ENCODE results near the gene XPC.
A peak's percentile ranks its signal among the peaks of the same experiment; 100 is the strongest.
"Not testable (repeated sequence)": the region's sequence is repeated elsewhere in the genome, so short reads cannot be mapped to it uniquely, and the experiment has no call there.

XPC gene

GRCh38 chr3:14123308-14124222 lies 54.8 kb downstream of the XPC start:
- no peak for DNase-seq (ENCODE audit: low read depth)
- TF ChIP-seq, protein P1, sequence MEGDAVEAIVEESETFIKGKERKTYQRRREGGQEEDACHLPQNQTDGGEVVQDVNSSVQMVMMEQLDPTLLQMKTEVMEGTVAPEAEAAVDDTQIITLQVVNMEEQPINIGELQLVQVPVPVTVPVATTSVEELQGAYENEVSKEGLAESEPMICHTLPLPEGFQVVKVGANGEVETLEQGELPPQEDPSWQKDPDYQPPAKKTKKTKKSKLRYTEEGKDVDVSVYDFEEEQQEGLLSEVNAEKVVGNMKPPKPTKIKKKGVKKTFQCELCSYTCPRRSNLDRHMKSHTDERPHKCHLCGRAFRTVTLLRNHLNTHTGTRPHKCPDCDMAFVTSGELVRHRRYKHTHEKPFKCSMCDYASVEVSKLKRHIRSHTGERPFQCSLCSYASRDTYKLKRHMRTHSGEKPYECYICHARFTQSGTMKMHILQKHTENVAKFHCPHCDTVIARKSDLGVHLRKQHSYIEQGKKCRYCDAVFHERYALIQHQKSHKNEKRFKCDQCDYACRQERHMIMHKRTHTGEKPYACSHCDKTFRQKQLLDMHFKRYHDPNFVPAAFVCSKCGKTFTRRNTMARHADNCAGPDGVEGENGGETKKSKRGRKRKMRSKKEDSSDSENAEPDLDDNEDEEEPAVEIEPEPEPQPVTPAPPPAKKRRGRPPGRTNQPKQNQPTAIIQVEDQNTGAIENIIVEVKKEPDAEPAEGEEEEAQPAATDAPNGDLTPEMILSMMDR (conservative IDR thresholded peaks at IDR 0.05; ENCODE audit: low read length): no peak
- peak overlapping the region; percentile 99 for H3K4me3 ChIP-seq (ENCODE audit: low read length)

DNA sequence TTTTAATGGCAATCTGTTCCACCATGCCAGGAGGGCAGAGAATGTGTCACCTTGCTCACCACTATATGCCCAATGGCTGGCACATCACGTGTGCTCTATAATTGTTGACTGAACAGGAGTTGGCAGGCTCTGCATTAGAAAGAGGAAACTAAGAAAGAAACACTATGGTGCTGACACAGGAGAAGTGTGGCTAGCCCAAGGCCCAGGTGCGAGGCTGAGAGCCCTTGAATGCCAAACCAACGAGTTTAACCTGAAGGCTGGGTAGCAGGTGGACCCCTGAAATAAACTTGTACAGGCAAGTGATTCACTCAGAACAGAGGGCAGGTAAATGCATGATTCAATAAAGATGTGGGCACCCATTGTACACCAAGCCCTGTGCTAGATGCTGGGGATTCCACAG lies 56.1 kb downstream of the XPC start:
- no peak overlapping the region for H3K4me3 ChIP-seq (ENCODE audit: low read length)
- TF ChIP-seq, protein P1 (conservative IDR thresholded peaks at IDR 0.05; ENCODE audit: low read length): no peak

DNA sequence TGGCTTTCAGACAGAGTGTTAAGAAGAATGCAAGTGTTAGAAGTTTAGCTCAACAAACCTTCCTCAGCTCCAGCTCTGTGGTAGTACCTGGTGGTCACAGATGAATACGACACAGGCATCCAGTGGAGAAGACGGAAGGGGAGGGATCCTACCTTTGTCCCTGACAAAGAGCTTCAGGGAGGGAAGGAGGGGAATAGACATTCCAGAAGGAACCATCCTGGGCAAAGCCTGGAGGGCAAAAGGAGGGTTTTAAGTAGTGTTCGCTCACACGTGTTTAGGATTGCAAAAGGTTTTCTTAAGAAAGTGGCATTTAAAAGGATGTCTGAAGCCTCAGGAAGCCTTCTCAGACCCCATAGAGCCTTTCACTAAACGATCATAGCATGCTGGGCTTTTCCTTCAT lies 56.5 kb downstream of the XPC start:
- no peak for DNase-seq (ENCODE audit: low read depth)

More for the DNA sequence above, 56.1 kb downstream of the XPC start:
- no peak for DNase-seq (ENCODE audit: low read depth)

DNA sequence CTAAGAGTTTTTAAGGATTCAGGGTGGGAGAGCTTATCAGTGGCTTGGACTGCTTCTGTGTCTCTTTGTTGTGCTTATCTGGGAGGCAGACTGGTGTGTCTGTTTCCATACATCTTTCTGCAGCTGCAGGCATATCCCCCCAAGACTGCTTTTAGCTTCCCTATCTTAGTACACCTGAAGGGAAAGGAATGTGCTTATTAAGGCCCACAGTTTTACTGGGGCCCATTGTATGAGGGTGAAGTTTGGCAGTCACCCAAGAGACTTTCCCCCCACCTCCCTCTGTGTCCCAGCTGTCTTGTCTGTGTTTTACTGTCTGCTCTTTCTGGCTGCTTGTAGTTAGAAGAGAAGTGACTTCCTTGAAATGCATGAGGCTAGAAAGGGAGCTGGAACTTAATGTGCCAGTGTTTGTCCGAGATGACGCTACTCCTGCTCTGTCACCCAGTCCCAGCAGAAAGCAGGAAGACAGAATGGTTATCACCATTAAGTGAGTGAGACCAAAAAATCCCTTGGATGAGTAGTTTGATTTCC lies 57.4 kb downstream of the XPC start:
- not testable (repeated sequence) for H3K4me3 ChIP-seq (ENCODE audit: low read length); DNase-seq (ENCODE audit: low read depth)

More for the DNA sequence above, 56.5 kb downstream of the XPC start:
- TF ChIP-seq, protein P1 (conservative IDR thresholded peaks at IDR 0.05; ENCODE audit: low read length): no peak
- no peak overlapping the region for H3K4me3 ChIP-seq (ENCODE audit: low read length)

DNA sequence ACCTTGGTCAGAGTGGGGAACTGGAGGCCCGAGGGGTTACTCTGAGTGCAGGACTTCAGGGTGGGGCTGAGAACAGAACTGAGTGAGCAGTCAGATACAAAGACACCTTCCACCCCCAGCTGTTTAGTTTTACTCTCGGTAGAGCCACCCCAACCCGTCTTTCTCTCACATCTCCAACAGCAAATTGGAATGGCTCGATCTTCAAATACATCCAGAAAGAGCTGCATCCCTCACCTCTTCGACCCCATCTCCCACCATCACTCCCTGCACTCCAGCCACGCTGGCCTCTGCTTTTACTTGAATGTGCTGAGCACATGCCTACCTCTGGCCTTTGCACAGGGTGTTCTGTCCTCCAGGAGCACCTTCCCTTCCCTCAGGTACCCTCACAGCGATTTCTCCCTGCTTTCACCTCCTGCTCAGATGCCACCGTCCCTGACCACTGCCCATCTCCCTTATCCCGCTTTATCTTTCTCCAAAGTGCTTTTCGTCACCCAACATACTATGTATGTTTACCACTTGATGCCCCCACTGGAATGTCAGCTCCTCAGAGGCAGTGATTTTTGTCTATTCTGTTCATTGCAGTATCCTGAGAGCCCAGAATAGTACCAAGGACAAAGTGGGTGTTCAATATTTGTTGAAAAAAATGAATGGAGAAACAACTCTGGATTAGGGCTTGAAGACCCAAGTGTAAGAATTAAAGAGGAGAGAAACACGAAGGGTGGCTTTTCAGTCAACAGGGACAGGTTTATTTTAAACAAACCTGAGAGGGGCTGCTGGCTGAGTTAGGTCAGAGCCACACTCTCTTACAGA lies 58.1 kb downstream of the XPC start:
- no peak for DNase-seq (ENCODE audit: low read depth)
- no peak overlapping the region for H3K4me3 ChIP-seq (ENCODE audit: low read length)
- TF ChIP-seq, protein P1 (conservative IDR thresholded peaks at IDR 0.05; ENCODE audit: low read length): no peak

GRCh38 chr3:14119651-14120050 lies 58.8 kb downstream of the XPC start:
- no peak overlapping the region for H3K4me3 ChIP-seq (ENCODE audit: low read length)
- TF ChIP-seq, protein P1 (conservative IDR thresholded peaks at IDR 0.05; ENCODE audit: low read length): no peak
- DNase-seq (ENCODE audit: low read depth): no peak
